Epithelial cell of proximal tubule (primary cell): ENCODE results near the gene BCAS2. TPM values are rescaled to one million over a fixed set of nuclear protein-coding genes. Genes with fewer than 3 reads are reported as not detected.
"Not testable (repeated sequence)": the region's sequence is repeated elsewhere in the genome, so short reads cannot be mapped to it uniquely, and the experiment has no call there.

Experiments used
- DNase-seq: peaks from one replicate; pipeline ENCODE4 v3.0.0-alpha.2; 2011; ENCODE audit warnings: low read depth
- H3K4me3 ChIP-seq: 2 replicates; pipeline ENCODE4 v1.5.1; 2011; ENCODE audit warnings: low read depth, mild to moderate bottlenecking, low read length
- total RNA-seq: library from RNA; depleted of rRNA; stranded (reverse); fragments of >200 nt; gene quantifications from 2 replicates; pipeline ENCODE4 v1.2.3, GENCODE V29; 2015
- TF ChIP-seq, protein P1 (sequence below): conservative IDR thresholded peaks from 2 replicates; pipeline ENCODE4 v1.5.1; 2012; ENCODE audit warnings: low read depth, mild to moderate bottlenecking, low read length

The BCAS2 gene
- total RNA-seq, 1 donor from 2014 or later, result 56.7 TPM

DNA sequence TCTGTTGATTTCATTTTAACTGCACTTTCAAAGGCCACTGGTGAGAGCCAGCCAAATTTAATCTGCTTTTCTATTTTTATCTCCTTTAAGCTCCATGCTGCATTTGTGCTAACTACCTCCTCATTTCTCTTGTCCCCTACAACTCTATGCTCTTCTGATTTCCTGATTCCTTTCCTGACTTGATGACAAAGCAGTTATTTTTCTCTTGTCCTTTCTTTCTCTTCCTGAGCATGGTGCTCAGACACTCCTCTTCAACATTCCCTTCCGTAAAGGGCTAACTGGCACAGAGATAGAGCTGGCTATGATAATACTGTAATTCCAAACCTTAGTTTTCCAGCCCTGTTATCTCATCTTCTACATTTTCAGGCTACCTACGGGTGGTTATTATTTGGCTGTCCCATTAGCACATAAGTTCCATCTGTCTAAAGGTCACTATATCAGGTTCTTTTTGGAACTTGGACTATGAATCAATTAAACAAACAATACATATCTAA lies 6.8 kb upstream of the BCAS2 start:
- DNase-seq, result no peak
- TF ChIP-seq, protein P1, sequence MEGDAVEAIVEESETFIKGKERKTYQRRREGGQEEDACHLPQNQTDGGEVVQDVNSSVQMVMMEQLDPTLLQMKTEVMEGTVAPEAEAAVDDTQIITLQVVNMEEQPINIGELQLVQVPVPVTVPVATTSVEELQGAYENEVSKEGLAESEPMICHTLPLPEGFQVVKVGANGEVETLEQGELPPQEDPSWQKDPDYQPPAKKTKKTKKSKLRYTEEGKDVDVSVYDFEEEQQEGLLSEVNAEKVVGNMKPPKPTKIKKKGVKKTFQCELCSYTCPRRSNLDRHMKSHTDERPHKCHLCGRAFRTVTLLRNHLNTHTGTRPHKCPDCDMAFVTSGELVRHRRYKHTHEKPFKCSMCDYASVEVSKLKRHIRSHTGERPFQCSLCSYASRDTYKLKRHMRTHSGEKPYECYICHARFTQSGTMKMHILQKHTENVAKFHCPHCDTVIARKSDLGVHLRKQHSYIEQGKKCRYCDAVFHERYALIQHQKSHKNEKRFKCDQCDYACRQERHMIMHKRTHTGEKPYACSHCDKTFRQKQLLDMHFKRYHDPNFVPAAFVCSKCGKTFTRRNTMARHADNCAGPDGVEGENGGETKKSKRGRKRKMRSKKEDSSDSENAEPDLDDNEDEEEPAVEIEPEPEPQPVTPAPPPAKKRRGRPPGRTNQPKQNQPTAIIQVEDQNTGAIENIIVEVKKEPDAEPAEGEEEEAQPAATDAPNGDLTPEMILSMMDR, result no peak
- H3K4me3 ChIP-seq, result no peak overlapping the region

DNA sequence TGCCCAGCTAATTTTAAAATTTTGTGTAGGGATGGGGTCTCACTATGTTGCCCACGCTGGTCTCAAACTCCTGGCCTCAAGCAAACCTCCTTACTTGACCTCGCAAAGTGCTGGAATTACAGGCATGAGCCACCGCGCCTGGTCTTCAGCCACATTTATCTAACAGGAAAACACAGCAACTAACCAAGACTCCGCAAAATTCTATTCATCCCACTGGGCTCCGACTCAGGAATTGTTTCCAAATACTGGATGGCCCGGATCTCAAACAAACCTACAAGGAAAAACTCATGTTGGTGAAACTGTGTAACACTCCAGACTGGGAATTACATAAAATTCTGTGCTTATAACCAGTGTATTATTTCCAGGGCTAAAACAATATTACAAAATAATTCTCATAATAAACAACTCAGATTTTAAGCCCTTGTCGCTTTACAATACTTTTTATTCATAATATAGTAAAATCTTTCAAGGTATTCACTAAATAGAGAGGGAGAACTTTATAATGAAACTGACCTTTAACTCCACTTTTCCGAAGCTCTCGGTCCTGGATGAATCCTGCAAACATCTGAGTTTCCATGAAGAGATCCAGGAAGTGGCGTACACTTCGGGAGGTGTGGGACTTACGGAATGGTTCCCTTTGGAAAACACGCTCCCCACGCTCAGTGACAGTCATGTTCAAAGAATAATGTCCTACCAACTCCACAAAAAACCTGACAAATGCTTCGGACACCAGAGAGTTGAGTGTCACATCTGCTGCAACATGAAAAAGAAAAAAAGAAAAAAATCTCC lies 6.0 kb upstream of the BCAS2 start:
- H3K4me3 ChIP-seq, result no peak overlapping the region
- TF ChIP-seq, protein P1, result no peak
- DNase-seq, result no peak

DNA sequence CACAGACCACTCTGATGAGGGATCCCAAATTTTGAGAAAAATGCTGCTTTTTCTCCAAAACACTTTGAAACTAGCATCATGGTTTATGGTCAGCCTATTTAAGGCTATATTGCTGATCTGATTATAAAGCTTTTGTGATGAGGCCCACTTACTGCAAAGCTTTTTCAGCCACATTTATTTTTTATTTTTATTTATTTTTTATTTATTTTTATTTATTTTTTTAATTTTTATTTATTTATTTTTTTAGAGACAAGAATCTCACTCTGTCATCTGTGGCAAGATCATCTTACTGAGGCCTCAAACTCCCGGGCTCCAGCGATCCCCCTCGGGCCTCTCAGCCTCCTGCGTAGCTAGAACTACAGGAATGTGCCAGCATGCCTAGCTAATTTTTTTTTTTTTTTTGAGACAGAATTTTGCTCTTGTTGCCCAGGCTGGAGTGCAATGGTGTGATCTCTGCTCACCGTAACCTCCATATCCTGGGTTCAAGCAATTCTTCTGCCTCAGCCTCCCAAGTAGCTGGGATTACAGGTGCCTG lies 5.2 kb upstream of the BCAS2 start:
- TF ChIP-seq, protein P1, result no peak
- H3K4me3 ChIP-seq, result no peak overlapping the region
- DNase-seq, result no peak

DNA sequence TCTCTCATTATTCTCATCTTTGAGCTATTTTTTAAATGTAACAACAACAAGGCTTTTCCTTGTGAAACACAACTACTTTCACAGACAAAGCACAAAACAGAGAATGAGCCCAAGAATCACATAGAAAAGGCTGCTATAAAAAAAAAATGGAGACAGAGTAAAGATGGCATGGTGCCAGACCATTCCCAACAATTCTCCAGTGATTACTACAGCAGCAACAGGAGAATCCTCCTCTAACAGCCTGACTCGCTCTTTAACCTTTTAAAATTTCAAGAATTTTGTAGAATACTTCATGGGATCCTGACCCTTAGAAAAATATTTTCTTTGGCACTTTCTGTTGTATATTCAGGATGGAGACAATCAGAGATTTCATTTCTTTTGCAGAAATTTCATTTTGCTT lies 3.8 kb upstream of the BCAS2 start:
- no peak overlapping the region for H3K4me3 ChIP-seq
- DNase-seq, result no peak
- TF ChIP-seq, protein P1, result no peak

DNA sequence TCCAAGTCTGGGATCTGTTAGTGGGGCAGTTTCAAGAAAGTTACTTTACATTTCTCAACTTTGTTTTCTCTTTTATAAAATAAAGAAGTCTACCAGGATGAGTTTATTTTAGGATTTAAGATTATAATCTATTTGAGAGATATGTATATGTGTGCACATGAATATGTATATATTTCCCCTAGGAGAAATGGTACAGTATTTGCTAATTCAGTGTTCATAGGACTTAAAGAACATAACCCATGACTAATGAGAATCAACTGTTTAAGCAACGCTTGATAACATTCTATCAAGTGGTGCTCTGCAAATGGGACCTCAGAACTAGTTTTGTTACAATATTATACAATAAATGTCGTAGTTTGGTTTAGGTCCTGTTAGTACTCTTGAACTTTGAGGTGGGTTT lies 7.0 kb downstream of the BCAS2 start:
- no peak for DNase-seq
- H3K4me3 ChIP-seq, result no peak overlapping the region
- TF ChIP-seq, protein P1, result no peak

DNA sequence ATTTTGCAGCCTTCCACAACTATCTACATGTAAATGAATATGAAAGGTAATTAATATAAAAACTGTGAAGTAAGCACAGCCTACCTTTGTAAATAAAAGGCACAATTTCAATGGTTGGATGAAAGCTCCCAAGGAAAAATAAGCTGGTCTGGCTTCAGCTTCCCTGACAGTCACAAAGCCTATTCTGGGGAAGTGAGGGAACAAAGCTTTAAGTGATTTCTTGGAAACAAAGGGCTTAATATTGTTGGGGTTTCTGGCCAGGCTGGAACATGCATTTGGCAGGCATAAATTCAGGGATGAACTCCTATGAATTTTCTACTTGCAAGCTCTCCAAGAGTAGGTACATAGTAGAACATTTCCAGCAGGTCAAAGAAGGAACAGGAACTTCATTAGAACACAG lies 17.3 kb downstream of the BCAS2 start:
- TF ChIP-seq, protein P1, result no peak
- H3K4me3 ChIP-seq, result no peak overlapping the region
- DNase-seq, result no peak

DNA sequence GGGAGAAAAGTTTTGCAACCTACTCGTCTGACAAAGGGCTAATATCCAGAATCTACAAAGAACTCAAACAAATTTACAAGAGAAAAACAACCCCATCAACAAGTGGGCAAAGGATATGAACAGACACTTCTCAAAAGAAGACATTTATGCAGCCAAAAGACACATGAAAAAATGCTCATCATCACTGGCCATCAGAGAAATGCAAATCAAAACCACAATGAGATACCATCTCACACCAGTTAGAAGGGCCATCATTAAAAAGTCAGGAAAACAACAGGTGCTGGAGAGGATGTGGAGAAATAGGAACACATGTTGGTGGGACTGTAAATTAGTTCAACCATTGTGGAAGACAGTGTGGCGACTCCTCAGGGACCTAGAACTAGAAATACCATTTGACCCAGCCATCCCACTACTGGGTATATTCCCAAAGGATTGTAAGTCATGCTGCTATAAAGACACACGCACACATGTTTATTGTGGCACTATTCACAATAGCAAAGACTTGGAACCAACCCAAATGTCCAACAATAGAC lies 18.4 kb downstream of the BCAS2 start:
- DNase-seq, H3K4me3 ChIP-seq: not testable (repeated sequence)
